HG02885 (cell line): Measurements from ENCODE around the gene NOTCH2.
"Not testable (repeated sequence)": the region's sequence is repeated elsewhere in the genome, so short reads cannot be mapped to it uniquely, and the experiment has no call there.

ENCODE experiments used
- ATAC-seq: cut with Tn5 transposase; IDR thresholded peaks from one replicate; pipeline ENCODE4 v1.9.1; 2021; ENCODE audit warnings: mild to moderate bottlenecking; ENCODE audit not compliant: unreplicated experiment, poor library complexity

Gene NOTCH2

DNA sequence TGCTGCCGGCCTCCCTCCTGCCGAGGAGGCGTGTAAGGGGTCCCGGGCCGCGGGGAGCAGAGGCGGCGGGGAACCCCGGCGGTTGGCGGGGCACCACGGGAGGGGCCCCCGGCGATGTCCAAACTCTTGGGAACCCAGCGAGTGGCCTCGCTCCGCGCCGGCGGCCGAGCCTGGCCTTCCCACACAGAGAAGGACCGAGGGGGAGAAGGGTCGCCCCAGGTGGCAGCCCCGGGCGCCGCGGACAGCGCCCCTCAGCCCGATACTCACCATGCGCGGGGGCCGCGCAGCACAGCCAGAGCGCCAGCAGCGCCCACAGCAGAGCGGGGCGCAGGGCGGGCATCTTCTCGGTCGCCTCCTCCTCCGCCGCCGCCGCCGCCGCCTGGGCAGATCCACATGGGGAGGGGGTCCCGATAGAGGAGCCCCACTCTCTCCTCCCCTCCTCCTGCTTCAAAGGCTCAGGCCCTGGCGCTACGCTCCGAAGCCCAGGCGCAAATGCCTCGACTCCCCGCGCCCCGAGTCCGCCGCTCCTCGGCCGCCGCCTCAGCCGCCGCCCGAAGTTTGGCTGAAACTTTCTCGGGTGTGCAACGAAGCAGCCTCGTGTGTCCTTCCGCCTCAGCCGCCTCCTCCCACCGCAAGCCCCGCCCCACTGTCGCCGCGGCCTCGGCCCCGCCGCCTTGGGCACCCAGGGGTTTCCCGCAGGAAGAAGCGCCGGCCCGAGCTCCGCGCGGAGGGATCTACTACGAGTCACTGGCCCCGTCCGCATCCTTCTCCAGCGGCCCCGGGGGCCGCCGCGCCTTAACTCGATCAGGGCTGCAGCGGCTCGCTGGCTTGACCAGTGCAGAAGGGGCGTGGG is at the start of gene NOTCH2:
Gene NOTCH2, minus strand, starts transcription at position 596 of the 853 bp plus-strand sequence. Its CDS starts 256 bp downstream, at position 340.
- ATAC-seq: peak; percentile 77

DNA sequence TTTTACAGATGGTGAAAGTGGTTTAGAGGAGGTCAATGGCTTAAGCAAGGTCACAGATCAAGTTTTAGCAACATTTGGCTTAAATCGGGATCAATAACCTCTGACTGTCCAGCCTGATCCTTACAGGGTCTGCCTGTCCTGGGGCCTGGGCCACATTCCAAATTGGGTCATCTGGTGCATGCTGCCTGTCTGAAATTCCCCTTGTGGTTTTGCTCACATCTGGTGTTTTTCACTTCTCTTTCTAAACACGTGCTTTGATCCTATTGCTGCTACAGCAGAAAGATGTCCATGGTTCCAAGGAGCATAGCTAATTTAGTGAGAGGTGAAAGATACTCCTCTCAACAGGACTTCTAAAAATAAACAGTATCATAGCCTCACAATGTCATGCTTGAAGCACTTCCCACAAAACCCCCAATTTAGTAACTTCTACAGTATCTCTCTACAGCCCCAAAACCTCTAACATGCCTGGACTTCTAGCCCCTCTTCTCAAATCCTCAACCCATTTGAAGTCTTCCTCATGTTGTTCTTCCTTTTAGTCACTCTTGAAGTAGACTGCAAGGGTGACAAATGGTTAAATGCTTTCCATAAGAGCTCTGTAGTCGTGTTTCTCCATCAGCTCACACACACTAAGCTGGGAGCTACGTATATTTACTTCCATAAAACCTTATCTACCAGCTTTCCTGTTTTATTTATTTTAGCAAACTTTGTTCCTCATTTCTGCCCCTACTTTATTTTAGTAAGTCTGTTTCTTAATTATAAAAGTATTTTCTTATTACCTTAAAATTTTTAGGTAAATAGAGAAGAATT is 48.1 kb upstream of the NOTCH2 start:
- ATAC-seq: peak; percentile 67

DNA sequence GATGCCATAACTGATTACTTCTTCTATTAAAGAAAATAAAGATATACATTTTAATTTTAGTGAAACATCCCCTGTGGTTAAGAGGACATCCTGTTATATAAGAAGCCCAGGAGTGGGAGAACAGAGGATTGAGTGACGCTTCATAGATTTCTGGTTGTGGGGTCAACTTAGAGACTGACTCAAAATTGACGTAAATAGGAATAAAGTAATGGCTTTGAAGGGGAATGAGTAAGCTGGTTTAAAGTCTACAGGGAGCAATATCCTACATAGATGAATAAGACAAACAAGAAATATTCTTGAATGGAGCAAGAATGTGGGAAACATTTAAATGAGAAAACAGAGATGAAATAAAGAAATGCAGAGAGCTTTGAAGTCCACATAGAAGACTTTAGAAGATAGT is 46.6 kb upstream of the NOTCH2 start:
- ATAC-seq: not testable (repeated sequence)

DNA sequence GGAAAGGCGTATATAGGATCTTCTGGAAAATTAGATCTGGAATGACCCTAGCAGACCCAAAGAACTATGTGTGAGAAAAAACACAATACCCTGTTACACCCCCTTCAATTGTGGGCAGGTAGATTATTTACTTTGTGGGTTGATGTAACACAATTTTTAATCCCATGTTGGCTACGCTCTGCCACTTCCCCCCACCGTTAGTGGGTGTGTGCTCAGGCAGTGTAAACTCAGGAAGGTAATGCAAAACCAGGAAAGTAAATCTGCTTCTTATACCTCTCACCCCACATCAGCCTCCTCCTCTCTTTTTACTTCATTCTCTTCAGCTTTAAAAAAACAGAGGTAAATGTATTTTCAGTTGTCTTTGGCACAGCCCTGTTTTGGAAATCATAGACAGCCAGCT is 43.7 kb upstream of the NOTCH2 start:
- not testable (repeated sequence) for ATAC-seq

DNA sequence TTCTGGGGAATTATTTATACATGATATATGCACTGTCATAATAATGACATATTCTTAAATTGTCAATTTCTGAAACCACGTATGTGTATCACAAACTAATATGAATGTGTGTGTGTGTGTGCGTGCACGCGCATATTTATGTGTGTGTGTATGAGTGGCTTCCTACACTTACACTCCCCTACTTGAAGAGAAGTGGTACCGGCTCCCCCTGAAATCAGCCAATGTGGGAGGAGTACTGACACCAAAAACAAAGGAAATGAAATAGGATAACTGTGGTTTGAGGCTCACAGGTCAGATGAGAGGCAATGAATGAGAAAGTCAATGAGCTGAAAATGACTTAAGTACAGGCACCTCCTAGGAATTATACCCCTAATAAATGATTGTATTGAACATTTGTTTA is 42.8 kb upstream of the NOTCH2 start:
- ATAC-seq: not testable (repeated sequence)

DNA sequence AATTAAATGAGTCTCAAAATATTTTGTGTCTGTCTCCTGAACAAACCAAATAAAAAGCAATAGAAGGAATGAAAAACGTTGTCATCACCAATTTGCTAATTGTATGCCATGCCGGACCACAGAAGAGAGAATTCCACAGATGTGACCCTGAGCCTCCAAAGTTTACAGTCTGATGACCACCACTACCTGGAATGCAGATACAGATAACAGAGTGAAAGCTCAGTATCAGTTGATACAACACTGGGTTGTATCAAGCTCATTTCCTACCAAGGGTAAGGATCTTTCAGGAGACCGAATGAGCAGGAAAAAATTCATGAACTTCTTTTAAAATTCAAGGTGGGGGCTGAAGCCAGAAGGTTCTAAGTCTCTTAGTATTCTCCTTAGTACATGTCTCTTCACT is 42.3 kb upstream of the NOTCH2 start:
- not testable (repeated sequence) for ATAC-seq

DNA sequence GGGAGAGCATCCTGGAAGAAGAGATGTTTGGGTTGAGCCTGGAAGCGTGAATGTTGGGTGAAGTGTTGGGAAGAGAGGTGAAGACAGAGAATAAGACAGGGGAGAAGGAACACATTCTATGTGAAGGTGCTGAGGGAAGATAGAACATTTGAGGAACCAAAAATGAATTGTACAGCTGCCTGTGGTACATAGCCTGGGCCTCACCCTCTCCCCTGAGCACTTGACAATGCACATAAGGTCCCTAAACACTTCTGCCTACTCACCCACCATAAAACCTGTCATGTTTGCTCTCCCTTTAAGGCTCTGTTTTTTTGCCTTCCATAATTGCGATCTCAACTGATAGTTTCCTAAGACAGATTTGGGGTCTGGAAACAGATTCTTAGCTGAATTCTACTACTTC is 41.5 kb upstream of the NOTCH2 start:
- peak; percentile 58 for ATAC-seq

DNA sequence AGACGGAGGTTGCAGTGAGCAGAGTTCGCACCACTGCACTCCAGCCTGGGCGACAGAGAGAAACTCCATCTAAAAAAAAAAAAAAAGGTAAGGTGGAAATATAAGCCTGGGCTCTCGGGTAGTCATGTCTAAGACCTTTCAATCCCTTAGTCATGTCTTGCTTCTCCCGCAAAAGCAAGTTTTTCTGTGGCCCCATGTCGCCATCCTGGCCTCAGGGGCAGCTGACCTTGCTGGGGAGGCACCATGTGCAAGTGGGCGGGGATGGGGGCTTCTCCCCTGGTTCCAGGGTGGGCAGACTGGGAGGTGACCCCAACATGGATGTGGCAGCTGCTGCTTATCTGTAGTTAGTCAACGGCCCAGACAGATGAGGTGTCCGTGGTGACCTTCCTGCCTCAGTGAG is 40.2 kb upstream of the NOTCH2 start:
- ATAC-seq: not testable (repeated sequence)

DNA sequence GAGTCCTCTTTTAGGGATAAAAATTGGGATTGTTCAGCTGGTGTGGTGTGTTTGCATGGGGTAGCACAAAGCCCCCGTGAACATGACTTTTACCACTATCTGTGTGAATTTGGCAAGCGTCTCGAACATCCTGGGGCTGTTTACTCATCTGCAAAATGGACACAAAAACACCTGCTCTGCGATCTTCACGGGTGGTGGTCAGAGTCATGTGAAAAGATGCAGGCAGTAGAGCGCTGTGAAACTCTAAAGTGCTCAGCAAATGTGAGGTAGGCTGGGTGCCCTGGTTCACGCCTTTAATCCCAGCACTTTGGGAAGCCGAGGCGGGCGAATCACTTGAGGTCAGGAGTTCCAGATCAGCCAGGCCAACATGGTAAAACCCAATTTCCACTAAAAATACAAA is 39.7 kb upstream of the NOTCH2 start:
- not testable (repeated sequence) for ATAC-seq

DNA sequence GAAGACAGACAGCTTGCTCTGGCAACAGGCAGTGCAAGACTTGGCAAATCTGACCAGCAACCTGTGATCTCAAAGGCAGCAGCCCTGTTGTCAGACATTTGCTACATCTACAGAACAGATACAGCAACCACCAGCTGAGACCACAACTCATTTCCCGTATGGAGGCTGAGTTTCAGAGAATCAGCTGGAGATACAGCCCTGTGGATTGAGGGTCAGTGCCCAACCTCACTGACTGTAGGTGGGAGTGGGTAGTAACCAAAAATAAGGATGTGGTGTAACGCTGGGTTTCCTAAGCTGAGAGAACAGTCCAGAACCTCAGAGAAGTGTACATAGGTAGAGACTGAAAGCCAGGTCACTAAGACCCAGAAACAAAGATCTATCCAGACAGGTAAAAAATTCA is 35.8 kb upstream of the NOTCH2 start:
- not testable (repeated sequence) for ATAC-seq

DNA sequence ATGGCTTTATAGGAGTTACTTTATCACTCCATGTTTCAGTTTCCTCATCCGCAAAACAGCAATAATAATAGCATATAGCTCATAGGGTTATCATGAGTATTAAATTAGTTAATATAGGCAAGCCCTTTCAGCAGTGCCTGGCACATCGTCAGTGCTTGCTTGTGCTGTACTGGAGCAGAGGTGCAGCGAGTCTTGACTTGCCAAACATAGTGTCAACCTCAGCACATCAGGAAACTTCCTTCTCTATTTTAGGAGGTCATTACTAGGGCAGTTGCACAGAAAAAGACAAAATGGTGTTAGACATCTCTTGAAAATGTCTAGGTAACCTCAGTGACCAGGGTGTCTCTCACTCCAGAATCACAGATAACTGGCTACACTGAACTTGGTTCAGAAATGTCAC is 34.3 kb upstream of the NOTCH2 start:
- ATAC-seq: not testable (repeated sequence)

DNA sequence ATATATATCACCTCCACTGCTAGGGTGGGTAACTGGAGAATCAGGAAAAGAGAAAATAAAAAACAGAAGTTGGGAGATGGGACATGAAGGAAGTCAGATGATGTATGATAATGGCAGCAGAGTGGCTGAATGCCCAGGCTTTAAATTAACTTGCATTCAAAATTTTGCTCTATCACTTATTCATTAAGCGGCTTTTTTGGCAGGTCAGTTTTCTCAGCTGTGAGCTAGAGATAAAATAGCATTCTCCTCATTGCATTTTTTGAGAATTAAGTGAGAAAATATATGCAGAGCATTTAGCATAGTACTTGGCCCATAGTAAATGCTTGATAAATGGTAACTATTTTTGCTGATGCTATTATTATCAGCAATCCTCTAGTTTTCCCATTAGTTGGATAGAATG is 32.1 kb upstream of the NOTCH2 start:
- not testable (repeated sequence) for ATAC-seq

DNA sequence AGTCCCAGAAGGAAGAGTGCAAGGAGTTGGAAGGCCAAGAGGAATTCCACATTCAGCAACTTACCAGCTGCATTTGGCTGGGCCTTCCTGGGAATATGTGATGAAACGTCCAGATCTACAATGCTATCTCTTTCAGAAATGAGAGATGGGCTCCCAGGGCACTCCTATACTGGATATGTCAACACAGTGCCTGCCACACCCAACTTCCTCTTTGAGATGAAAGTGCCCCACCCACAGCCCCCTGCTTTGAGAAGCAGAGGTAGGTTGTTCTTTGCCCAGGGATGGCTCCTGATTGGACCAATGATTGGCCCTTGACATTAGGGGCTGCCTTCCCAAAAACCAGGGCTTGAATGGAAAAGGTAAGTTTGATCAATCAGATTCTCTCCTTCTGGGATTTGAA is 31.1 kb upstream of the NOTCH2 start:
- not testable (repeated sequence) for ATAC-seq

DNA sequence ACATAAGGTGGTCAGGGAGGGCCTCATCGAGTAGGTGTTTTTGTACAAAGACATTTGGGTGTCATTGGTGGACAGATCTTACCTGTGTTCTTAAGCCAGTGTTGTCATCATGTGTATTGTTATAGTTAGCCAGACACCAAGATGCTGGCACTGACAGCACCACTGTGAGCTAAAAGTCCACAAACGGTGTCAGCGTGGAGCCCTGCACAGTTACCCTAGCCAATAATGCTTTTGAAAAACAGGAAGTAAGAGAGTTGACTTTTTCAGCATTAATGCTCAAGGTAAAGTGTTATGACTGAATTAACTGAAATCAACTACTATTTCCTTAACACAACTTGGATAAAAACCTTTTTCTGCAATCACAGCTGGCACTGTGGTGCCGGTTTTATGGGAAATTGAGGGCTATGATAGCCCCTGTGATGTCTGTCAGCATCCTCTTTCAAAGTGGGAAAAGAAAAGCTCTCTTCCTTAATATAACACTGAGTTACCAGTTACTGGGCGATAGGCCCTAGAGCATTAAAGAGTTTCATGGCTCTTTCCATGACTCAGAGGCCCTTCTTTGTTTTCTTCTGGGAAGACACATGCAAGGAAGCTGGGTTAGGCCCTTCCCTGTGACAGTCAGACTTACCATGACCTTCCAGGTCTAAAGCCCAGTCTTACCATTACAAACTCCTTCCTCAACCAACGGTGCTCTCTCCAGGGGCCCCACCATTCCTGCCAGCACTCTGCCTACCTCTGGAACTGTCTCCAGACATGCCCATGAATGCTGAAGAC is 29.7 kb upstream of the NOTCH2 start:
- not testable (repeated sequence) for ATAC-seq

DNA sequence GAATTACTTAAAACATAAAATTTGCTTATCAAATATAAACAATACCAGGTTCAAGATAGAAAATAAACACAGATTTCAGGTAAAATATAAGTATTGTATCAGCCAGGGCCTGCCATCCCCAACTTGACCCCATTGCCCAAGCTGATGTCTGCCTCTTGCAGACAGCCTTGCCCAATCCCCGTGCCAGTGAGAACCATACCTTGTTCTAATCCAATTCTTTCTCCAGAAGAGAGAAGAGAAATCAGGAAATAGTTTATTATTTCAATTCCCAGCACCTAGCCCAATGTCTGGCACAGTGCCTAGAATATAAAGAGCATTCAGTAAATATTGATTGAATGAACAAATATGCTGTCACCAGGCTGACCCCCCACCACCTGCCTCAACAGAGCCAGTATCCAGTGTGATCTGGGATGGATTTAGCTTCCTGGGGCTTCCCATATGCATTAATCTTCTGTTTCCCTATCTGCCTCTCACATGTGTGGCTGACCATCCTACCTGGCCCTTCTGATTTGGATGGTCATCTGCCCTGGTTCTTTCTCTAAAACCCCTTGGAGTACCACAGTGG is 27.6 kb upstream of the NOTCH2 start:
- ATAC-seq: not testable (repeated sequence)

DNA sequence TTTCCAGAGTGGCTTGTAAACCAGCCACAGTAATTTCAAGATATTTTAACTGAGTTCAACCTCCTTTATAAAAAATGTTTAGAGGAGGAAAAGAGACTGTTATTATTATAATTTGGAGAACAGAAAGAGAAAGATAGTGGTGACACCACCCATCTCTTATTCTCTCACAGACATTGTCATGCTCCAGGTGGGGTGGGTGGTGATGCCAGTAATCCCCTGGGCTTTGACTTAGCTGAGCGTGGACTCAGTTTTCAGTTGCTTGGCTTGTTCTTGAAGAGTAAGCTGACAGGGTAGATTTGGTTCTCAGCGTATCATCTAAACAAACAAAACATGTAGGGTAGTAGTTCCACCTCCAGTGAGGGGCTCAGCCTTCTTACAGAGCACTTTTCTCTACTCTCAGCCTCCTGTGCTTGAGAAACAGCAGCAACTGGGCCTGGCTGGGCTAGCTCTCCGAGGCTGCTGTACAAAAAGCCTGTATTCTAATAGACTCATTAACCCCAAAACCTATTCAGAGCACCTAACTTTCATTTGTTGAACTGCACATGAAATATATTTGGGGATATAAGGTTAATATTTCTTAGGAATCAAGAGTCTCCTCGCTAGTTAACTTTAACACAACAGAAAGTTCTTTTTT is 24.2 kb upstream of the NOTCH2 start:
- not testable (repeated sequence) for ATAC-seq

DNA sequence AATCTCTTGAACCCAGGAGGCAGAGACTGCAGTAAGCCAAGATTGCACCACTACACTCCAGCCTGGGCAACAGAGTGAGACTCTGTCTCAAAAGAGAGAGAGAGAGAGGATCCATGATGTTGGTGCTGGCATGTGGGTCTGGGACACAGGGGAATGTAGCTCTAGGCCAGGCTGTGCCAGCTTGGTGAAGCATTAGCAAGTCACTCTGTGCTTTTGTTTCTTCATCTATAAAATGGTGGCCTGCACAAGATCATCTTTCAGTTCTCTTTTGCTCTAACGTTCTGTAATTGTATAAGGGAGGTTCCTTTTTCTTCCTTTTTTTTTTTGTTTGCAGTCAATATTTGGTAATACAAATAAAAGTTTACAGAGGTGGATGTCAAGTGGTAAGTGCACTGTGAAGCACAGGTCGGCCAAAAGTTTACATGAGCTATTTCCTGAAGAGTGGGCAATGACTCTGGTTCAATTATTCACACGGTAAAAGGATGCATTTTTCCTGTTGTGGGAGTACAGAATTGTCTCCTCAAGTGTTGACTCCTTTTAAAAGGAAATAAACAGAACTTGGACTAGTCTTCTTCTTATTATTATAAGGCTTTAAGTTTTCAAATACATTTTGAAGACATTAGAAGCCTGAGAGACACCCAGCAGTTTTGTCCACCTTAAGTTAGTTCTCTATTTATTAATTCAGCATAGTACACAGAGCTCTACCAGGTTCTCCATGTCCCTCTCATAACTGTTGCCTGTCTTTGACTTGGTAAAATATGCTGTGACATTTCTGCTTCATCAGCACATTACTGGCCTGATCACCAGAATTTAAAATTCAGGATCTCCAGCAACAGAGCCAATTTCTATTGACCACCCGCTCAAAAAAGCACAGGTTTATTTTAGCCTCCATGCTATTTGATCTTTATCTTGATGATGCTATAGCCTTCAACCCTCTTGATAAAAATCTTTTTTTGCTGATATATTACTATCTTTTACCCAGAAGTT is 23.1 kb upstream of the NOTCH2 start:
- not testable (repeated sequence) for ATAC-seq

DNA sequence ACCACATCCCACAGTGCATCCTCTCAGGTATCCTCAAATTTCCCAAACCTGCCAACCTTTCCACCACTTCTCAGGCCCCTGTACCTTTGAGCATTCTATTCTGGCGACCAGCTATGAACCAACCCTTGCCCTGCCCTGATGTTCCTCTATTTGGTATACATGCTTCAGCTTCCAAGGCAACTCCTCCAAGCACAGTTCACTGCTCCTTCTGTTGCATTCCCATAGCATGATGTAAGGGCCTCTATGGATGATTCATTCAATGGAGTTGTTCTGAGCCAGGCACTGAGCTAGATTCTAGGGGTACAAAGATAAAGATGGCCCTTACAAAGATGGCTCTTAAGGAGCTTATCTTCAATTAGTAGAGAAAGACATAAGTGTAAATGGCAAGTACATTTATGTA is 21.4 kb upstream of the NOTCH2 start:
- not testable (repeated sequence) for ATAC-seq
